CD14-positive monocyte (primary cell): ENCODE measurements around the gene RNF126. TPM values are rescaled to one million over a fixed set of nuclear protein-coding genes. Genes with fewer than 3 reads are reported as not detected.

Experiments
- DNase-seq, 3 donors: peaks; one replicate each; pipeline ENCODE4 v3.0.0-alpha.2; 2011 to 2022
- H2AFZ ChIP-seq: 2 replicates; pipeline ENCODE4 v1.6.0; 2012; ENCODE audit warnings: mild to moderate bottlenecking, low read depth, low read length, inconsistent platforms; ENCODE audit not compliant: insufficient read depth, poor library complexity, severe bottlenecking
- H3K27ac ChIP-seq, 2 donors: 1 replicate in 1 of 2; 2 replicates in 1 of 2; pipeline ENCODE4 v1.5.1; 2012 to 2013; ENCODE audit warnings: low read length in 2 of 2, control low read depth in 1 of 2, inconsistent platforms in 1 of 2, low read depth in 1 of 2, mild to moderate bottlenecking in 1 of 2
- H3K27me3 ChIP-seq, 2 donors: one replicate each; pipeline versions ENCODE4 v1.6.0 to v1.6.1; 2011 to 2013; ENCODE audit warnings: low read length in 2 of 2; ENCODE audit not compliant: control insufficient read depth in 2 of 2, insufficient read depth in 2 of 2
- H3K36me3 ChIP-seq, 2 donors: replicated peaks in 1 of 2; 1 replicate in 1 of 2; 2 replicates in 1 of 2; pipeline versions ENCODE4 v1.5.1 to v1.6.1; 2012 to 2013; ENCODE audit warnings: low read length in 2 of 2, control low read depth in 1 of 2, inconsistent platforms in 1 of 2, mild to moderate bottlenecking in 1 of 2; ENCODE audit not compliant: insufficient read depth in 2 of 2, control insufficient read depth in 1 of 2
- H3K4me1 ChIP-seq, 2 donors: 1 replicate in 1 of 2; 2 replicates in 1 of 2; pipeline versions ENCODE4 v1.5.1 to v1.6.1; 2012 to 2013; ENCODE audit warnings: low read length in 2 of 2, control low read depth in 1 of 2, inconsistent platforms in 1 of 2, mild to moderate bottlenecking in 1 of 2, moderate library complexity in 1 of 2; ENCODE audit not compliant: insufficient read depth in 2 of 2, control insufficient read depth in 1 of 2
- H3K4me2 ChIP-seq: replicated peaks from 2 replicates; pipeline ENCODE3; 2012; ENCODE audit warnings: low read length, moderate library complexity, mild to moderate bottlenecking; ENCODE audit not compliant: poor library complexity, severe bottlenecking; ENCODE audit errors: extremely low read depth
- H3K4me3 ChIP-seq, 3 experiments: fragments of 200-600 bp in 1 of 3; sonication (generic) in 1 of 3; replicated peaks in 1 of 3; 1 replicate in 2 of 3; 2 replicates in 1 of 3; pipeline ENCODE4 v1.5.1; 2011 to 2013; ENCODE audit warnings: low read length in 3 of 3, mild to moderate bottlenecking in 3 of 3, control low read depth in 2 of 3, low read depth in 2 of 3, inconsistent platforms in 1 of 3, moderate library complexity in 1 of 3
- H3K79me2 ChIP-seq: 2 replicates; pipeline ENCODE4 v1.6.0; 2012; ENCODE audit warnings: mild to moderate bottlenecking, control low read depth, inconsistent platforms, low read length, moderate library complexity; ENCODE audit not compliant: insufficient read depth
- H3K9ac ChIP-seq: 2 replicates; pipeline ENCODE4 v1.6.0; 2017; ENCODE audit warnings: low read length, mild to moderate bottlenecking; ENCODE audit not compliant: insufficient read depth, poor library complexity, severe bottlenecking
- H3K9me3 ChIP-seq, 2 donors: replicated peaks in 1 of 2; 1 replicate in 1 of 2; 2 replicates in 1 of 2; pipeline versions ENCODE4 v1.5.1 to v1.6.1; 2012 to 2013; ENCODE audit warnings: low read length in 2 of 2, control low read depth in 1 of 2; ENCODE audit not compliant: control insufficient read depth in 1 of 2, insufficient read depth in 1 of 2
- H4K20me1 ChIP-seq: 2 replicates; pipeline ENCODE4 v1.6.0; 2012; ENCODE audit warnings: mild to moderate bottlenecking, low read length, control low read depth, moderate library complexity; ENCODE audit not compliant: insufficient read depth
- H3K27ac Mint-ChIP-seq, 7 donors: one replicate each; pipeline ENCODE4 v1.8.0; 2020; ENCODE audit warnings: mild to moderate bottlenecking in 7 of 7, mixed read lengths in 7 of 7, moderate library complexity in 6 of 7, inconsistent platforms in 2 of 7
- H3K27me3 Mint-ChIP-seq, 3 donors: one replicate each; pipeline ENCODE4 v1.8.0; 2021 to 2022; ENCODE audit warnings: low read depth in 3 of 3, mild to moderate bottlenecking in 3 of 3, mixed read lengths in 3 of 3, moderate library complexity in 3 of 3, inconsistent platforms in 1 of 3
- H3K36me3 Mint-ChIP-seq, 2 donors: one replicate each; pipeline ENCODE4 v1.8.0; 2020; ENCODE audit warnings: mixed read lengths in 2 of 2, inconsistent platforms in 1 of 2, mild to moderate bottlenecking in 1 of 2
- H3K4me1 Mint-ChIP-seq: one replicate; pipeline ENCODE4 v1.8.0; 2020; ENCODE audit warnings: mild to moderate bottlenecking, mixed read lengths
- H3K4me3 Mint-ChIP-seq, 2 donors: one replicate each; pipeline ENCODE4 v1.8.0; 2020; ENCODE audit warnings: mild to moderate bottlenecking in 2 of 2, mixed read lengths in 2 of 2, moderate library complexity in 1 of 2
- H3K9me3 Mint-ChIP-seq, 7 donors: one replicate each; pipeline ENCODE4 v1.8.0; 2020 to 2022; ENCODE audit warnings: mixed read lengths in 7 of 7, mild to moderate bottlenecking in 6 of 7, moderate library complexity in 6 of 7, inconsistent platforms in 2 of 7
- WGBS: methylation state at CpG from one replicate; pipeline ENCODE4 v1.1.5; 2013; ENCODE audit warnings: missing lambda C conversion rate; ENCODE audit not compliant: insufficient coverage; 5-methylcytosine and 5-hydroxymethylcytosine counted together
- intact Hi-C, 2 donors: fragments of 100-400 bp; cut with micrococcal nuclease; formaldehyde crosslinking; loops; one replicate each; pipeline versions ENCODE4 v1.15.0 to v1.15.1; 2023
- polyA plus RNA-seq, 3 donors: library from polyadenylated mRNA; depleted of rRNA in 1 of 3; unstranded in 2 of 3; stranded (reverse) in 1 of 3; fragments of 300-500 nt in 2 of 3; fragments of >200 nt in 1 of 3; fragmentation: Illumina TruSeq in 2 of 3; gene quantifications; 1 replicate in 2 of 3; 2 replicates in 1 of 3; pipeline ENCODE4 v1.2.3, GENCODE V29; 2012 to 2021
- TF ChIP-seq, protein P1 (sequence below): fragments of 200-600 bp; IDR thresholded peaks from one replicate; pipeline ENCODE4 v1.8.0; 2022; ENCODE audit warnings: antibody characterized with exemption, mild to moderate bottlenecking

Gene RNF126
- polyA plus RNA-seq, 3 donors = 29.1 to 51.6 (median 31.6) TPM

DNA sequence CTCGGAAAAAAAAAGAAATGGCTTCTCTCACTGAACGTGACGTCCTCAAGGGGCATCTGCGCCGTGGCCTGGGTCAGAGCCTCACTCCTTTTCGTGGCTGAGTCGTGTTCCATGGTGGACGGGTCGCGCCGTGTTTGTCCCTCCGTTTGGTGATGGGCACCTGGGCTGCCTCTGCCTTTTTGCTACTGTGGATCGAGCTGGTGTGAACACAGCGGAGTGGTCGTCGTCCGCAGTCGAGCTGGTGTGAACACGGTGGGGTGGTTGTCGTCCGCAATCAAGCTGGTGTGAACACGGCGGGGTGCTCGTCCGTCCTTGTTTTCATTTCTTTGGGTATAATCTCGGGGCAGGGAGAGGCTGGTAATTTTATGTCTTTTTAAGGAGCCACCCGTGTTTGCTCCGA lies 61.7 kb downstream of the RNF126 start:
- no peaks in the 10 kb centered on the region for H3K36me3 ChIP-seq
- H3K9me3 Mint-ChIP-seq = peaks cover 4 to 32% (median 11%) of the 10 kb centered on the region in 7 donors
- H4K20me1 ChIP-seq = no peaks in the 10 kb centered on the region
- TF ChIP-seq, protein P1, sequence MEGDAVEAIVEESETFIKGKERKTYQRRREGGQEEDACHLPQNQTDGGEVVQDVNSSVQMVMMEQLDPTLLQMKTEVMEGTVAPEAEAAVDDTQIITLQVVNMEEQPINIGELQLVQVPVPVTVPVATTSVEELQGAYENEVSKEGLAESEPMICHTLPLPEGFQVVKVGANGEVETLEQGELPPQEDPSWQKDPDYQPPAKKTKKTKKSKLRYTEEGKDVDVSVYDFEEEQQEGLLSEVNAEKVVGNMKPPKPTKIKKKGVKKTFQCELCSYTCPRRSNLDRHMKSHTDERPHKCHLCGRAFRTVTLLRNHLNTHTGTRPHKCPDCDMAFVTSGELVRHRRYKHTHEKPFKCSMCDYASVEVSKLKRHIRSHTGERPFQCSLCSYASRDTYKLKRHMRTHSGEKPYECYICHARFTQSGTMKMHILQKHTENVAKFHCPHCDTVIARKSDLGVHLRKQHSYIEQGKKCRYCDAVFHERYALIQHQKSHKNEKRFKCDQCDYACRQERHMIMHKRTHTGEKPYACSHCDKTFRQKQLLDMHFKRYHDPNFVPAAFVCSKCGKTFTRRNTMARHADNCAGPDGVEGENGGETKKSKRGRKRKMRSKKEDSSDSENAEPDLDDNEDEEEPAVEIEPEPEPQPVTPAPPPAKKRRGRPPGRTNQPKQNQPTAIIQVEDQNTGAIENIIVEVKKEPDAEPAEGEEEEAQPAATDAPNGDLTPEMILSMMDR = no peak
- WGBS = 94% methylated on average over 28 of the region's 28 CpGs
- intact Hi-C loops = no loop called here
- no peak overlapping the region for H3K4me3 ChIP-seq
- no peak overlapping the region for H3K27ac ChIP-seq
- H3K9ac ChIP-seq = no peak overlapping the region
- no peaks in the 10 kb centered on the region for H3K4me1 ChIP-seq
- H3K36me3 Mint-ChIP-seq = no peaks in the 10 kb centered on the region
- H3K27ac Mint-ChIP-seq = no peak overlapping the region
- no peak overlapping the region for H3K4me2 ChIP-seq
- H3K27me3 ChIP-seq = no peaks in the 10 kb centered on the region
- peaks cover 0 to 21% of the 10 kb centered on the region in 2 donors for H3K9me3 ChIP-seq
- peak overlapping the region in 1 of 2 donors; percentile 35 for H3K4me3 Mint-ChIP-seq
- H3K27me3 Mint-ChIP-seq = peaks cover 8 to 13% (median 10%) of the 10 kb centered on the region in 3 donors
- no peak for DNase-seq
- peaks cover 2% of the 10 kb centered on the region for H3K4me1 Mint-ChIP-seq
- no peaks in the 10 kb centered on the region for H3K79me2 ChIP-seq
- no peak overlapping the region for H2AFZ ChIP-seq

Other genes with a start within 250 kb of the RNF126 start
- not detected for gene SHC2, start 202.2 kb downstream of the RNF126 start, polyA plus RNA-seq
- gene MADCAM1, start 166.7 kb downstream of the RNF126 start, polyA plus RNA-seq = under 1 TPM in 1 of 3 donors, not detected in 2; 0.17 TPM
- gene TPGS1, start 155.7 kb downstream of the RNF126 start, polyA plus RNA-seq = 10 to 100 TPM in 2 of 3 donors, 1 to 10 TPM in 1; 9.2 to 48.1 (median 14.2) TPM
- 10 to 100 TPM; 25.2 to 49.2 (median 43.0) TPM for gene CDC34, start 131.5 kb downstream of the RNF126 start, polyA plus RNA-seq
- gene GZMM, start 119.2 kb downstream of the RNF126 start, polyA plus RNA-seq = 1 to 10 TPM in 1 of 3 donors, under 1 TPM in 2; 0.32 to 1.4 (median 0.48) TPM
- gene BSG, start 90.6 kb downstream of the RNF126 start, polyA plus RNA-seq = 100 to 1,000 TPM; 190 to 431 (median 364) TPM
- gene HCN2, start 73.3 kb downstream of the RNF126 start, polyA plus RNA-seq = under 1 TPM in 1 of 3 donors, not detected in 2; 0.21 TPM
- 10 to 100 TPM; 16.2 to 40.5 (median 17.6) TPM for gene POLRMT, start 29.7 kb downstream of the RNF126 start, polyA plus RNA-seq
- gene FGF22, start 23.3 kb downstream of the RNF126 start, polyA plus RNA-seq = not detected
- gene FSTL3, start 13.2 kb upstream of the RNF126 start, polyA plus RNA-seq = 10 to 100 TPM in 1 of 3 donors, 1 to 10 TPM in 2; 2.5 to 42.1 (median 5.2) TPM
- gene PRSS57, start 32.2 kb upstream of the RNF126 start, polyA plus RNA-seq = 1 to 10 TPM in 1 of 3 donors, under 1 TPM in 2; 0.16 to 1.4 (median 0.78) TPM
- gene PALM, start 45.7 kb upstream of the RNF126 start, polyA plus RNA-seq = under 1 TPM in 1 of 3 donors, not detected in 2; 0.23 TPM
- not detected for gene MISP, start 87.9 kb upstream of the RNF126 start, polyA plus RNA-seq
- gene PTBP1, start 134.2 kb upstream of the RNF126 start, polyA plus RNA-seq = 100 to 1,000 TPM in 1 of 3 donors, 10 to 100 TPM in 2; 62.4 to 117 (median 81.6) TPM
- gene PLPPR3, start 158.7 kb upstream of the RNF126 start, polyA plus RNA-seq = 1 to 10 TPM in 1 of 3 donors, not detected in 2; 1.2 TPM
- gene AZU1, start 164.6 kb upstream of the RNF126 start, polyA plus RNA-seq = 1 to 10 TPM; 2.7 to 5.7 (median 4.3) TPM
- gene PRTN3, start 177.8 kb upstream of the RNF126 start, polyA plus RNA-seq = under 1 TPM in 1 of 3 donors, not detected in 2; 0.11 TPM
- gene ELANE, start 189.1 kb upstream of the RNF126 start, polyA plus RNA-seq = 1 to 10 TPM in 2 of 3 donors, under 1 TPM in 1; 0.61 to 2.0 (median 1.3) TPM
- 100 to 1,000 TPM; 272 to 862 (median 654) TPM for gene CFD, start 196.4 kb upstream of the RNF126 start, polyA plus RNA-seq
- gene MED16, start 230.0 kb upstream of the RNF126 start, polyA plus RNA-seq = 10 to 100 TPM; 20.7 to 37.4 (median 32.8) TPM
- not detected for gene RNU6-9, start 230.3 kb upstream of the RNF126 start, polyA plus RNA-seq